HepG2 (cell line): ENCODE results near the gene ATN1. TPM values are rescaled to one million over a fixed set of nuclear protein-coding genes. Genes with fewer than 3 reads are reported as not detected.

Source experiments
- ATF6 ChIP-seq: sonication (generic); formaldehyde crosslinking; conservative IDR thresholded peaks from 2 replicates; pipeline ENCODE4 v1.4.0; 2020; ENCODE audit warnings: missing genetic modification reagents
- CENPX ChIP-seq: sonication (generic); formaldehyde crosslinking; IDR thresholded peaks from 2 replicates; pipeline ENCODE4 v1.9.0; 2021; ENCODE audit warnings: mild to moderate bottlenecking, missing genetic modification reagents, moderate library complexity
- DMAP1 ChIP-seq: IDR thresholded peaks from 2 replicates; pipeline ENCODE4 v1.6.1; 2016
- POLR2A ChIP-seq, 2 experiments: IDR thresholded peaks; 2 replicates each; pipeline ENCODE4 v1.6.1; 2011; ENCODE audit warnings: low read depth in 2 of 2, low read length in 2 of 2, mild to moderate bottlenecking in 1 of 2, moderate library complexity in 1 of 2; ENCODE audit not compliant: insufficient read depth in 1 of 2
- PRDM10 ChIP-seq: sonication (generic); formaldehyde crosslinking; IDR thresholded peaks from 2 replicates; pipeline ENCODE4 v1.4.0; 2020; ENCODE audit warnings: low read depth, missing genetic modification reagents
- SP1 ChIP-seq, 2 experiments: fragments of 450-650 bp in 1 of 2; sonication (generic) in 1 of 2; formaldehyde crosslinking in 1 of 2; IDR thresholded peaks; 2 replicates each; pipeline versions ENCODE4 v1.4.0 to v1.6.1; 2016 to 2020; ENCODE audit warnings: missing genetic modification reagents in 1 of 2
- ZBTB10 ChIP-seq: sonication (generic); formaldehyde crosslinking; IDR thresholded peaks from 2 replicates; pipeline ENCODE4 v1.4.0; 2020; ENCODE audit warnings: missing genetic modification reagents, borderline replicate concordance
- ZNF280D ChIP-seq: sonication (generic); formaldehyde crosslinking; IDR thresholded peaks from 2 replicates; pipeline ENCODE4 v1.5.1; 2020; ENCODE audit warnings: mild to moderate bottlenecking, missing genetic modification reagents
- polyA plus RNA-seq, 8 experiments: library from polyadenylated mRNA; depleted of rRNA in 3 of 8; stranded (reverse) in 7 of 8; unstranded in 1 of 8; fragments of >200 nt; fragmentation: Illumina TruSeq in 4 of 8; extraction: Trizol in 4 of 8; gene quantifications; 2 replicates each; pipeline versions ENCODE4 v1.2.1 to v1.2.3, GENCODE V29; 2011 to 2016; ENCODE audit warnings: low read depth in 4 of 8, missing spikeins in 1 of 8, mixed read lengths in 1 of 8; ENCODE audit not compliant: insufficient read depth in 1 of 8
- total RNA-seq, 5 experiments: library from RNA; depleted of rRNA; stranded (reverse); fragments of >200 nt; fragmentation: Illumina TruSeq; extraction: Trizol; gene quantifications; 2 replicates each; pipeline ENCODE4 v1.2.3, GENCODE V29; 2016; ENCODE audit warnings: low read depth in 1 of 5
- TF ChIP-seq, protein P1 (sequence below), 2 experiments: sonication (generic) in 1 of 2; formaldehyde crosslinking in 1 of 2; IDR thresholded peaks; 2 replicates each; pipeline versions ENCODE4 v1.4.0 to v1.6.1; 2016 to 2020; ENCODE audit warnings: borderline replicate concordance in 1 of 2, low read depth in 1 of 2, mild to moderate bottlenecking in 1 of 2, missing genetic modification reagents in 1 of 2

ATN1 gene
- total and polyA plus RNA-seq, 2 of the 13 experiments (the other 11 are each of a cell fraction or from before 2014, with no cell fraction given): 2.1 to 8.6 TPM

GRCh38 chr12:6961695-6962284 lies 34.0 kb downstream of the ATN1 start (continued):
- 0 out of 2 replicates have a peak, but pooled peaks have one; percentile 22 for TF ChIP-seq ATF6
- TF ChIP-seq ZBTB10 (CRISPR knock-in tag): no peak
- no peak for TF ChIP-seq CENPX (CRISPR knock-in tag)
- TF ChIP-seq, protein P1, sequence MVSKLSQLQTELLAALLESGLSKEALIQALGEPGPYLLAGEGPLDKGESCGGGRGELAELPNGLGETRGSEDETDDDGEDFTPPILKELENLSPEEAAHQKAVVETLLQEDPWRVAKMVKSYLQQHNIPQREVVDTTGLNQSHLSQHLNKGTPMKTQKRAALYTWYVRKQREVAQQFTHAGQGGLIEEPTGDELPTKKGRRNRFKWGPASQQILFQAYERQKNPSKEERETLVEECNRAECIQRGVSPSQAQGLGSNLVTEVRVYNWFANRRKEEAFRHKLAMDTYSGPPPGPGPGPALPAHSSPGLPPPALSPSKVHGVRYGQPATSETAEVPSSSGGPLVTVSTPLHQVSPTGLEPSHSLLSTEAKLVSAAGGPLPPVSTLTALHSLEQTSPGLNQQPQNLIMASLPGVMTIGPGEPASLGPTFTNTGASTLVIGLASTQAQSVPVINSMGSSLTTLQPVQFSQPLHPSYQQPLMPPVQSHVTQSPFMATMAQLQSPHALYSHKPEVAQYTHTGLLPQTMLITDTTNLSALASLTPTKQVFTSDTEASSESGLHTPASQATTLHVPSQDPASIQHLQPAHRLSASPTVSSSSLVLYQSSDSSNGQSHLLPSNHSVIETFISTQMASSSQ (IDR thresholded peaks at IDR 0.05; ENCODE audit: low read depth): no peak
- TF ChIP-seq, protein P1 (CRISPR knock-in tag; IDR thresholded peaks at IDR 0.05; ENCODE audit: borderline replicate concordance): no peak
- TF ChIP-seq SP1 (IDR thresholded peaks at IDR 0.05): no peak
- TF ChIP-seq SP1 (CRISPR knock-in tag; IDR thresholded peaks at IDR 0.05): 0 out of 2 replicates have a peak, but pooled peaks have one; percentile 15
- no peak for TF ChIP-seq ZNF280D (CRISPR knock-in tag)
- TF ChIP-seq DMAP1 (CRISPR knock-in tag): peak; percentile 59; the same call in 1 of the 2 replicates
- 0 out of 4 replicates have a peak, but pooled peaks of 1 of the 2 experiments have one; percentile 46 for TF ChIP-seq POLR2A (IDR thresholded peaks at IDR 0.05; ENCODE audit: insufficient read depth in 1 of 2, low read depth in 2 of 2, low read length in 2 of 2)
- no peak for TF ChIP-seq PRDM10 (CRISPR knock-in tag)
